ENCODE data around the gene ARL6IP5. TPM values are rescaled to one million over a fixed set of nuclear protein-coding genes. Genes with fewer than 3 reads are reported as not detected.
A peak's percentile ranks its signal among the peaks of the same experiment; 100 is the strongest.

The ARL6IP5 gene
- total RNA-seq, 1 donor from 2014 or later, result 125 TPM

GRCh38 chr3:69116162-69116561, 31.4 kb downstream of the ARL6IP5 start:
- no peak for DNase-seq (ENCODE audit: low spot score)

GRCh38 chr3:69116897-69117296, 32.2 kb downstream of the ARL6IP5 start:
- peak; percentile 56 for DNase-seq (ENCODE audit: low spot score)

GRCh38 chr3:69118555-69118954, 33.8 kb downstream of the ARL6IP5 start:
- no peak for DNase-seq (ENCODE audit: low spot score)

- DNase-seq (ENCODE audit: low spot score), result no peak
Observed at GRCh38 chr3:69119138-69119537, 34.4 kb downstream of the ARL6IP5 start.

GRCh38 chr3:69119681-69120080, 34.9 kb downstream of the ARL6IP5 start:
- no peak for DNase-seq (ENCODE audit: low spot score)

GRCh38 chr3:69120879-69121464, 36.2 kb downstream of the ARL6IP5 start:
- DNase-seq (ENCODE audit: low spot score), result peak; percentile 72

GRCh38 chr3:69121513-69121912, 36.8 kb downstream of the ARL6IP5 start:
- DNase-seq (ENCODE audit: low spot score), result no peak

- DNase-seq (ENCODE audit: low spot score), result no peak
Observed at GRCh38 chr3:69121950-69122349, 37.2 kb downstream of the ARL6IP5 start.

- DNase-seq (ENCODE audit: low spot score), result no peak
Observed at GRCh38 chr3:69122403-69122802, 37.7 kb downstream of the ARL6IP5 start, which contains the start of gene LMOD3. Gene LMOD3, minus strand, starts transcription at chr3:69122595. Its CDS starts 209 bp downstream, at chr3:69122386.

GRCh38 chr3:69126216-69126615, 41.5 kb downstream of the ARL6IP5 start:
- no peak for DNase-seq (ENCODE audit: low spot score)

- no peak for DNase-seq (ENCODE audit: low spot score)
Observed at GRCh38 chr3:69126999-69127398, 42.3 kb downstream of the ARL6IP5 start.

GRCh38 chr3:69128509-69128908, 43.8 kb downstream of the ARL6IP5 start:
- no peak for DNase-seq (ENCODE audit: low spot score)

GRCh38 chr3:69129531-69129930, 44.8 kb downstream of the ARL6IP5 start:
- DNase-seq (ENCODE audit: low spot score), result no peak

GRCh38 chr3:69130689-69131088, 46.0 kb downstream of the ARL6IP5 start:
- no peak for DNase-seq (ENCODE audit: low spot score)

GRCh38 chr3:69137005-69137404, 52.3 kb downstream of the ARL6IP5 start:
- DNase-seq (ENCODE audit: low spot score), result no peak

- no peak for DNase-seq (ENCODE audit: low spot score)
Observed at GRCh38 chr3:69137412-69137811, 52.7 kb downstream of the ARL6IP5 start.

- DNase-seq (ENCODE audit: low spot score), result no peak
Observed at GRCh38 chr3:69141313-69141712, 56.6 kb downstream of the ARL6IP5 start.

- DNase-seq (ENCODE audit: low spot score), result no peak
Observed at GRCh38 chr3:69142090-69142489, 57.4 kb downstream of the ARL6IP5 start.

GRCh38 chr3:69142797-69143454, 58.2 kb downstream of the ARL6IP5 start:
- DNase-seq (ENCODE audit: low spot score), result no peak

GRCh38 chr3:69143612-69144011, 58.9 kb downstream of the ARL6IP5 start:
- DNase-seq (ENCODE audit: low spot score), result no peak

GRCh38 chr3:69144631-69145245, 60.0 kb downstream of the ARL6IP5 start:
- DNase-seq (ENCODE audit: low spot score), result no peak

GRCh38 chr3:69145688-69146087, 61.0 kb downstream of the ARL6IP5 start:
- no peak for DNase-seq (ENCODE audit: low spot score)

- DNase-seq (ENCODE audit: low spot score), result no peak
Observed at GRCh38 chr3:69149586-69149985, 64.8 kb downstream of the ARL6IP5 start.
